ENCODE measurements around the gene CDON.

- TF ChIP-seq CTCF (IDR thresholded peaks at IDR 0.05; ENCODE audit: low read length) (no peak), EZH2 (IDR thresholded peaks at IDR 0.05; ENCODE audit: borderline replicate concordance, low read length) (no peak)
Measured at GRCh38 chr11:125933030-125933813, 129.4 kb downstream of the CDON start.
